ENCODE data around the gene RBM44.
"Not testable (repeated sequence)": the region's sequence is repeated elsewhere in the genome, so short reads cannot be mapped to it uniquely, and the experiment has no call there.

RBM44 gene

GRCh38 chr2:237798236-237799059 lies at the start of gene RBM44:
TSS of gene RBM44 (plus strand) at chr2:237798779. CDS start at chr2:237813610, 14,831 bp downstream.
- DNase-seq (ENCODE audit: low spot score), result no peak

GRCh38 chr2:237749002-237749401 lies 49.6 kb upstream of the RBM44 start:
- DNase-seq (ENCODE audit: low spot score), result no peak

- DNase-seq (ENCODE audit: low spot score), result no peak
Measured at GRCh38 chr2:237749961-237750360, 48.6 kb upstream of the RBM44 start.

- not testable (repeated sequence) for DNase-seq (ENCODE audit: low spot score)
Measured at GRCh38 chr2:237750441-237750840, 48.1 kb upstream of the RBM44 start.

GRCh38 chr2:237752761-237753165 lies 45.8 kb upstream of the RBM44 start:
- no peak for DNase-seq (ENCODE audit: low spot score)

GRCh38 chr2:237754182-237754581 lies 44.4 kb upstream of the RBM44 start:
- no peak for DNase-seq (ENCODE audit: low spot score)

- DNase-seq (ENCODE audit: low spot score), result no peak
Measured at GRCh38 chr2:237754626-237755248, 43.8 kb upstream of the RBM44 start.

GRCh38 chr2:237757616-237758015 lies 41.0 kb upstream of the RBM44 start:
- no peak for DNase-seq (ENCODE audit: low spot score)

GRCh38 chr2:237758185-237758584 lies 40.4 kb upstream of the RBM44 start:
- DNase-seq (ENCODE audit: low spot score), result no peak

- no peak for DNase-seq (ENCODE audit: low spot score)
Measured at GRCh38 chr2:237759176-237759575, 39.4 kb upstream of the RBM44 start.

- no peak for DNase-seq (ENCODE audit: low spot score)
Measured at GRCh38 chr2:237760506-237761502, 37.8 kb upstream of the RBM44 start.

GRCh38 chr2:237762291-237763182 lies 36.0 kb upstream of the RBM44 start:
- peak; percentile 1 for DNase-seq (ENCODE audit: low spot score)

- peak; percentile 1 for DNase-seq (ENCODE audit: low spot score)
Measured at GRCh38 chr2:237763812-237764211, 34.8 kb upstream of the RBM44 start.

- not testable (repeated sequence) for DNase-seq (ENCODE audit: low spot score)
Measured at GRCh38 chr2:237765122-237765521, 33.5 kb upstream of the RBM44 start.

GRCh38 chr2:237765875-237766274 lies 32.7 kb upstream of the RBM44 start:
- peak; percentile 3 for DNase-seq (ENCODE audit: low spot score)

GRCh38 chr2:237766340-237766739 lies 32.2 kb upstream of the RBM44 start:
- peak; percentile 4 for DNase-seq (ENCODE audit: low spot score)

- DNase-seq (ENCODE audit: low spot score), result no peak
Measured at GRCh38 chr2:237772513-237772912, 26.1 kb upstream of the RBM44 start.

- no peak for DNase-seq (ENCODE audit: low spot score)
Measured at GRCh38 chr2:237773826-237774225, 24.8 kb upstream of the RBM44 start.

- DNase-seq (ENCODE audit: low spot score), result peak; percentile 75
Measured at GRCh38 chr2:237774811-237775553, 23.6 kb upstream of the RBM44 start.

GRCh38 chr2:237779521-237779920 lies 19.1 kb upstream of the RBM44 start:
- DNase-seq (ENCODE audit: low spot score), result no peak

Measured in D341Med (cell line).